Measurements from ENCODE around the gene KCNIP2. TPM values are rescaled to one million over a fixed set of nuclear protein-coding genes. Genes with fewer than 3 reads are reported as not detected.
A peak's percentile ranks its signal among the peaks of the same experiment; 100 is the strongest.

Gene KCNIP2
- total RNA-seq, 1 donor from 2014 or later, result 0.29 TPM

- no peaks in the 10 kb centered on the region for H3K36me3 ChIP-seq (ENCODE audit: control insufficient read depth, insufficient read depth, low read length)
These were observed 4.1 kb downstream of the KCNIP2 start for GRCh38 chr10:101839416-101840063.

DNA sequence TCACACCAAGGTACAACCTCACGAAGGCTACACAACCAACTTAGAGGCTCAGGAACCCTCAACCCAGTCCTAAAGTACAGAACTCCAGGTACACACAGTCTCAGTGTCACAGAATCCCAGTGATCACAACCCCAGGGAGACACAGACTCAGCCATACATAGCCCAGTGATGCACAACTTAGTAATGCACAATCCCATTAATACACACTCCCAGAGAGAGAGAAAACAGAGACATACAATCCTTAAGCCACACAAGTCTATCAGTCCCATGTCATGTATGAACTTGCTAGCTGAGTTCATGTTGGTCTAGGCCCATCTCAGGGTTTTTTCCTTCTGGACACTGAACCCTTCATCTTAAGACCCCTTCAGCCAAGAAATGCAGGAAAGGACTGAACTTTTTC is 4.6 kb downstream of the KCNIP2 start:
- Histone ChIP-seq H3K36me3 (ENCODE audit: control insufficient read depth, insufficient read depth, low read length) (no peaks in the 10 kb centered on the region), H3K27me3 (ENCODE audit: control insufficient read depth, insufficient read depth, low read length) (peaks cover 12% of the 10 kb centered on the region), H3K4me3 (ENCODE audit: low read depth, low read length) (no peak overlapping the region)
- DNase-seq (ENCODE audit: low read depth), result no peak
- TF ChIP-seq, protein P1, sequence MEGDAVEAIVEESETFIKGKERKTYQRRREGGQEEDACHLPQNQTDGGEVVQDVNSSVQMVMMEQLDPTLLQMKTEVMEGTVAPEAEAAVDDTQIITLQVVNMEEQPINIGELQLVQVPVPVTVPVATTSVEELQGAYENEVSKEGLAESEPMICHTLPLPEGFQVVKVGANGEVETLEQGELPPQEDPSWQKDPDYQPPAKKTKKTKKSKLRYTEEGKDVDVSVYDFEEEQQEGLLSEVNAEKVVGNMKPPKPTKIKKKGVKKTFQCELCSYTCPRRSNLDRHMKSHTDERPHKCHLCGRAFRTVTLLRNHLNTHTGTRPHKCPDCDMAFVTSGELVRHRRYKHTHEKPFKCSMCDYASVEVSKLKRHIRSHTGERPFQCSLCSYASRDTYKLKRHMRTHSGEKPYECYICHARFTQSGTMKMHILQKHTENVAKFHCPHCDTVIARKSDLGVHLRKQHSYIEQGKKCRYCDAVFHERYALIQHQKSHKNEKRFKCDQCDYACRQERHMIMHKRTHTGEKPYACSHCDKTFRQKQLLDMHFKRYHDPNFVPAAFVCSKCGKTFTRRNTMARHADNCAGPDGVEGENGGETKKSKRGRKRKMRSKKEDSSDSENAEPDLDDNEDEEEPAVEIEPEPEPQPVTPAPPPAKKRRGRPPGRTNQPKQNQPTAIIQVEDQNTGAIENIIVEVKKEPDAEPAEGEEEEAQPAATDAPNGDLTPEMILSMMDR (IDR thresholded peaks at IDR 0.05; ENCODE audit: insufficient read depth, low read length, poor library complexity, severe bottlenecking), result no peak

More at GRCh38 chr10:101839416-101840063, 4.1 kb downstream of the KCNIP2 start:
- H3K27me3 ChIP-seq (ENCODE audit: control insufficient read depth, insufficient read depth, low read length), result peaks cover 15% of the 10 kb centered on the region
- DNase-seq (ENCODE audit: low read depth), result no peak
- TF ChIP-seq, protein P1 (IDR thresholded peaks at IDR 0.05; ENCODE audit: insufficient read depth, low read length, poor library complexity, severe bottlenecking), result no peak
- H3K4me3 ChIP-seq (ENCODE audit: low read depth, low read length), result peak overlapping the region; percentile 10

- DNase-seq (ENCODE audit: low read depth), result no peak
- Histone ChIP-seq H3K4me3 (ENCODE audit: low read depth, low read length) (no peak overlapping the region), H3K27me3 (ENCODE audit: control insufficient read depth, insufficient read depth, low read length) (peaks cover 10% of the 10 kb centered on the region), H3K36me3 (ENCODE audit: control insufficient read depth, insufficient read depth, low read length) (no peaks in the 10 kb centered on the region)
- TF ChIP-seq, protein P1 (IDR thresholded peaks at IDR 0.05; ENCODE audit: insufficient read depth, low read length, poor library complexity, severe bottlenecking), result no peak
These were observed 5.1 kb downstream of the KCNIP2 start for GRCh38 chr10:101838416-101838970.

GRCh38 chr10:101837748-101838147 is 5.9 kb downstream of the KCNIP2 start:
- TF ChIP-seq, protein P1 (IDR thresholded peaks at IDR 0.05; ENCODE audit: insufficient read depth, low read length, poor library complexity, severe bottlenecking), result no peak
- H3K4me3 ChIP-seq (ENCODE audit: low read depth, low read length), result no peak overlapping the region
- H3K27me3 ChIP-seq (ENCODE audit: control insufficient read depth, insufficient read depth, low read length), result peaks cover 4% of the 10 kb centered on the region
- no peak for DNase-seq (ENCODE audit: low read depth)
- no peaks in the 10 kb centered on the region for H3K36me3 ChIP-seq (ENCODE audit: control insufficient read depth, insufficient read depth, low read length)

DNA sequence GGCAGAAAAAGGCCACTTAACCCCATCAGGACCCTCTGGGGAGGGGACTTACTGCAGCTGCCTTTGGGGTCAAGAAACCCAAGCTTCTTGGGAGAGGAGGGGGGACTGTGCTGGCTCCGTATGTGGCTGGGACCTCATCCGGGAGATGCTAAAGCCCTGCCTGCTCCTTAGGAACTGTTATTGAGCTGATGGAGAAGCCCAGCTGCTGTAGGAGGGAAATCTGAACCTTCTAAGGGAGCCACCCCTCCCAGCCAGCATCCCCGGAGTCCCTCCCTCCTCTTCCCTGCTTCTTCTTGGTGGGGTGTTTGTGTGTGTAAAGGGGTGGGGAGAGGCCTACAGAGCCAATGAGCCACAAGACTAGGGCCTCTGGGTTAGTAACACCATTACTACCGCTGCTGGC is 8.2 kb downstream of the KCNIP2 start:
- Histone ChIP-seq H3K4me3 (ENCODE audit: low read depth, low read length) (no peak overlapping the region), H3K36me3 (ENCODE audit: control insufficient read depth, insufficient read depth, low read length) (no peaks in the 10 kb centered on the region), H3K27me3 (ENCODE audit: control insufficient read depth, insufficient read depth, low read length) (no peaks in the 10 kb centered on the region)
- no peak for DNase-seq (ENCODE audit: low read depth)
- TF ChIP-seq, protein P1 (IDR thresholded peaks at IDR 0.05; ENCODE audit: insufficient read depth, low read length, poor library complexity, severe bottlenecking), result no peak

DNA sequence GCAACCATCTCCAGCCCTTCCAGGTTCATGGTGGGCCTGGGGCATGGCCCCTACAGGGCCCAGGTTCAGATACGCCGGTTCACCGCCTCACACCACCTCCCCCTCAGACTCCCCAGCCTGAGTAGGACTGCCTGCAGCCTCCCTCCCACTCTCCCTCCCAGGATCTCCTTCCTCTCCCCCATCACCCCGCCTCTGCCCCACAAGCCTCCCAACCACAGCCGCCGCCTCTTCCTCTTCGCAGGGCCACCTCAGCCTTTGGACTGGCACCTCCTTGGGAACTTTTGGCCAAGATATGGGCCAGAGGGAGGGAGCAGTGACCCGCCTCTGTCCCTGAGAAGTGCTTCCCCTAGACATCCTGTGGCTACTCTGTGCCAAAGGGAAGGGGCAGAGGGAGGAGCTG is 9.3 kb downstream of the KCNIP2 start:
- no peak for DNase-seq (ENCODE audit: low read depth)
- H3K36me3 ChIP-seq (ENCODE audit: control insufficient read depth, insufficient read depth, low read length), result no peaks in the 10 kb centered on the region
- TF ChIP-seq, protein P1 (IDR thresholded peaks at IDR 0.05; ENCODE audit: insufficient read depth, low read length, poor library complexity, severe bottlenecking), result no peak
- H3K27me3 ChIP-seq (ENCODE audit: control insufficient read depth, insufficient read depth, low read length), result no peaks in the 10 kb centered on the region
- H3K4me3 ChIP-seq (ENCODE audit: low read depth, low read length), result no peak overlapping the region
